ENCODE data around the gene IGF2.

The IGF2 gene

DNA sequence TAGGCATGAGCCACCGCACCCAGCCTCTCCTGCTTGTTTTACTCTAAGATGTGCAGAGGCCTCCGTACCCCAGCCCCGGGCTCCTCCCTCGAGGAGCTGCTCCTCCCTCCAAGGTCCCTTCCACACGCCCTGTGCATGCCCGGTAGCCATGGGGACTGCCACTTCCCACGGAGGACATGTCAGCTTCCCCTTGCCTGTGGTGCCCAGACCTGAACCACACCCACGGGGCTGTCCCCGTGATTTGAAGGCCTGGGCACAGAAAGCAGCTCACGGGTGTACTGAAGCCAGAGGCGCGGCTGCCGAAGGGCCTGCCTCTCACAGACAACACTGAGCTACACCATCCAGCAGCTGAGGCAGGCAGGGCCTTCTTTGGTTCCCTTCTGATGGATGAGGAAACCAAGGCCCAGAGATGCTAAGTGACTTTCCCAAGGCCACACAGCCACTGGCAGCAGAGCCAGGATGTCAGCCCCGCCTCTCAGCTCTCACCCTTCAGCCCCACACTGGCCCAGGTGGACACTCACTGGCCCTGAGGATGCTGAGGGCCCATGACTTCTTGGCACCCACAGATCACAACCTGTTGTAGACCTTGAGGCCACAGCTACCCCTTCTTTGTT is 14.5 kb upstream of the IGF2 start:
- TF ChIP-seq, protein P1, sequence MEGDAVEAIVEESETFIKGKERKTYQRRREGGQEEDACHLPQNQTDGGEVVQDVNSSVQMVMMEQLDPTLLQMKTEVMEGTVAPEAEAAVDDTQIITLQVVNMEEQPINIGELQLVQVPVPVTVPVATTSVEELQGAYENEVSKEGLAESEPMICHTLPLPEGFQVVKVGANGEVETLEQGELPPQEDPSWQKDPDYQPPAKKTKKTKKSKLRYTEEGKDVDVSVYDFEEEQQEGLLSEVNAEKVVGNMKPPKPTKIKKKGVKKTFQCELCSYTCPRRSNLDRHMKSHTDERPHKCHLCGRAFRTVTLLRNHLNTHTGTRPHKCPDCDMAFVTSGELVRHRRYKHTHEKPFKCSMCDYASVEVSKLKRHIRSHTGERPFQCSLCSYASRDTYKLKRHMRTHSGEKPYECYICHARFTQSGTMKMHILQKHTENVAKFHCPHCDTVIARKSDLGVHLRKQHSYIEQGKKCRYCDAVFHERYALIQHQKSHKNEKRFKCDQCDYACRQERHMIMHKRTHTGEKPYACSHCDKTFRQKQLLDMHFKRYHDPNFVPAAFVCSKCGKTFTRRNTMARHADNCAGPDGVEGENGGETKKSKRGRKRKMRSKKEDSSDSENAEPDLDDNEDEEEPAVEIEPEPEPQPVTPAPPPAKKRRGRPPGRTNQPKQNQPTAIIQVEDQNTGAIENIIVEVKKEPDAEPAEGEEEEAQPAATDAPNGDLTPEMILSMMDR (IDR thresholded peaks at IDR 0.05; ENCODE audit: low read depth, low read length, missing control alignments): no peak
- DNase-seq (ENCODE audit: low read depth): no peak
- no peak overlapping the region for H3K4me3 ChIP-seq (ENCODE audit: low read depth, low read length)

DNA sequence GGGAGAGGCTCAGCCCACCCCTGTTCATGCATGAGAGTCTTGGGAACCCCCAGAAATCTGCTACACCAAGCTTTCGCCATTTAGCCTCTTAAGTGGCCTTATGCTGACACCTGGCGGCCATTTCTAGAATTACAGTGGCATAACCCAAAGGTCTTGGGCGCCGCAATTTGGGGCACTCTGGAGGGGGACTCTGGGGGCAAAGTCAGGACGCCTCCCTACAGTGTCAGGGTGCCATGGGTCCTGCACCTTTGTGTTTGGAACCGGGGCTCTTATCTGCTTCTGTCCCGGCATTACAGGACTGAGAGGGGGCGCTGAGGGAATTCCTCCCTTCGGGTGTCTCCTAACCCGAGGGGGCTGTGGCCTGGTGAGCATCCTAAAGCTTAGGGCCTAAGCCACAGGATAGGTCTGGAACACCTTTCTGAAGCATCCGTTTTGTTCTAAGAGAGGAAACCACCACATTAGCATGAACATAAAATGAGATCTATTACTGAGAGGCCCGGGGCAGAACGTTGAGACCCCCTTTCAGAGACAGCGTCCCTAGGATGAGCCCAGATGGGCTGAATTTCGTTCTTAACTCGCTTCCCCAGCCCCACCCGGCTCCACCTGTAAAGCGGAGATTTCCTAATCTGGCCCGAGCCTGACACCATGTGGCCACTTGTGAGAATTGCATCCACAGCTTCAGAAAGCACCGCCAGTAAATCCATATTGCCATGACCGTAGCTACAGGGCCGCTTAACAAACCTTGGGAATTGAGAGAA is 12.5 kb upstream of the IGF2 start:
- DNase-seq (ENCODE audit: low read depth): peak; percentile 31
- no peak overlapping the region for H3K4me3 ChIP-seq (ENCODE audit: low read depth, low read length)
- TF ChIP-seq, protein P1 (IDR thresholded peaks at IDR 0.05; ENCODE audit: low read depth, low read length, missing control alignments): peak; percentile 74

DNA sequence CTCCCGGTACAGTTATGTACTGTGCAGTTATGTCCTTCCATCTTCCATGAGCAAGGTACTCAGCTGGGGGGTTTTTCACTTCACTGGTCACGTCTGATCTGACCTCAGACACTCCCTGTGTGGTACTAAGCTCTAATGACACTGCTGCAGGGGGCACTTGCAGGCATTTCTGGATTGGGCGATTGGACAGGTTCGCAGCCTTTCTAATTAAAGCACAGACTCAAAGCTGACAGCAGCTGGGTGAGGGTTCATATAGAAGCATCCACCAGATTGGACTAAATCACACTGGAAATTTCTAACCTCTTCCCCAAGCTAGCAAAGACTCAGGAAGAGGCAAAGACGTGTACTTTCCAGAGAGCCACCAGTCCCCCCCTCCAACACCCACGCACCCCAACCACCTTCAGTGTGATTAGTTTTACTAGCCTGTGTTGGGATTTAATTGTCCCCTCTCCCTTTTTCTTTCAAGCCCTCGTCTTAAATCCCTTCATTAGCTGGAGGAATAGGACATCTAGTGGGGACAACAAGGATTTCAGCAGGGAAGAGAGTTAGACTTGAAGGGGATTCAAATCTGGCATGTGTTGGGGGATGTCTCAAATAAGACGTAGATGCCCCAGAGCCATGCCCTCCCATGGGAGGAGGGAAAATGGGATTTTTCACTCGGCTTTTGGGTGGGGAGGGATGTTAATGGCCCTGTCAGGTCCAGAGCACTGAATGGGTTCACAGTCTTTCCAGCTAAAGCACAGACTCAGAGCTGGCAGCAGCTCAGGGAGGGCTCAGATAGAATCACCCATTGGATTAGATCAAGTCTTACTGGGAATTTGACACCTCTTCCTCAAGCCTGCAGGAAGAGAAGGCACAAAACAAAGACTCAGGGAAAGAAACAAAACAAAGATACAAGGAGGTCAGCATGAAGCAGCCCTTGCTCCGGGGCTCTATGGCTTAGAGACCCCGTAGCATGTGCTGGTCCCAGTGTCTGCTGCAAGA is 11.0 kb upstream of the IGF2 start:
- TF ChIP-seq, protein P1 (IDR thresholded peaks at IDR 0.05; ENCODE audit: low read depth, low read length, missing control alignments): peak; percentile 2
- no peak overlapping the region for H3K4me3 ChIP-seq (ENCODE audit: low read depth, low read length)
- DNase-seq (ENCODE audit: low read depth): no peak

DNA sequence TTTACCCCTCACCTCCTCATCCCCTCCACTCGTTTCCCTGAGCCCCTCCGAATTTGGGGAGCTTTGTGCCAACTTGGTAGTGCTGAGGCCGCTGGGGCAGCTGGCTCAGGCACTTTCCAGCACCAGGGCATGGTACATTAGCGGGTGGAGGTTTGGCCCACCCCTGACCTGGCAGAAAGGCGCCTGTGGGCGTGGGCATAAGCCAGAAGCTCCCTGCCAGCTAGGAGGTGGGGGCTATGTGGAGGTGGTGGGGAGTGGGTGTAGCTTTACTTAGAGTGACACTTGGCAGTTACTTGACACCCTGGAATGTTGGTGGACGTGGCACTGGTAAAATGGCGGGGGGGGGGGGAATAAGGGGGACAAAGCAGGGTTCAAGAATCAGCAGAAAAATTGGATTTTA is 10.3 kb upstream of the IGF2 start:
- no peak for DNase-seq (ENCODE audit: low read depth)
- no peak overlapping the region for H3K4me3 ChIP-seq (ENCODE audit: low read depth, low read length)
- TF ChIP-seq, protein P1 (IDR thresholded peaks at IDR 0.05; ENCODE audit: low read depth, low read length, missing control alignments): no peak

DNA sequence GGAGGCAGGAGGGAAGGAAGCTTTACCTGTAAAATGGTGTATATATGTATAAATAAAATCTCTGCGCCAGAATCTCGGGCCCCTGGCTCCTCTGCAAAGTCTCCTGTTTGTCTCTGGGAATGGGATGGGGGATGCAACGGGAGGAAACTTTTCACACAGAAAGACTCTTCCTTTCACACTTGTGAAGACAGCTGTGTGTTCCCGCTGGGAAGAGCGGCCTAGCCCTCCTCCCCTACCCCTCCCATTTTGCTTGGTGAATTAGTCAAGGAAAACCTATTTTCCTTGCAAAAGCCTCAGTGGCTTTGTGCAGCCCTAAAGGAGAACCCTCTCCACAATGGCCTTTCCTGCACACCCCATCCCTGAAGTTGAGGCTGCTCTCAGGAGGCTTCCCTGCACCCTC is 9.4 kb upstream of the IGF2 start:
- DNase-seq (ENCODE audit: low read depth): no peak

DNA sequence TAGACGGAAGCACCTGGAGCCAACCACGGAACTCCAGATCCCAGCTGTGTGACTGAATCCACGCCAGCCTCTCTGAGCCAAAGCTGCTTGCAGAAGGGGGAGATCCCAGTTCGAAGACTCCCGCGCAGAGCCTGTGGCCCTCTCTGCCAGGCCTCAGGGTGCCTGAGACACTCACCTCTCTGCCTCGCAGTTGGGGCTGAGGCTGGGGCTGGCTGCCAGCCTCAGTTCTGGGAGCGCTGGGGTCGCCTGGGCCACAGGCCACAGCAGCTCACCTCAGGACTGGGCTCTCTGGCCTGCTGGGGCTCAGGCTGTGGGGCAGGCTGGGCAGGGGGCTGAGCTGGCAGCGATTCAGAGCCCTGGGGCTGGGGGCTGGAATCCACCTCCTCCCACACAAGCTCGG is 8.2 kb upstream of the IGF2 start:
- DNase-seq (ENCODE audit: low read depth): no peak
- TF ChIP-seq, protein P1 (IDR thresholded peaks at IDR 0.05; ENCODE audit: low read depth, low read length, missing control alignments): no peak
- no peak overlapping the region for H3K4me3 ChIP-seq (ENCODE audit: low read depth, low read length)

More for the DNA sequence above, 9.4 kb upstream of the IGF2 start:
- H3K4me3 ChIP-seq (ENCODE audit: low read depth, low read length): no peak overlapping the region
- TF ChIP-seq, protein P1 (IDR thresholded peaks at IDR 0.05; ENCODE audit: low read depth, low read length, missing control alignments): no peak
